Measurements from ENCODE around the gene VCPKMT.

VCPKMT gene

GRCh38 chr14:50072395-50072794 is 44.0 kb downstream of the VCPKMT start:
- no CpG with 5 or more reads among the region's 1 CpG for WGBS, 2 donors (ENCODE audit: extremely low coverage in 2 of 2, insufficient read length in 2 of 2, insufficient replicate concordance in 1 of 2)

GRCh38 chr14:50070840-50071548 is 45.4 kb downstream of the VCPKMT start:
- H3K4ac ChIP-seq (ENCODE audit: low read length): no peak overlapping the region
- H3K4me1 ChIP-seq (ENCODE audit: control insufficient read depth in 2 of 2, insufficient read depth in 1 of 2, low read depth in 1 of 2, low read length in 2 of 2): no peaks in the 10 kb centered on the region
- no peak overlapping the region for H2BK5ac ChIP-seq (ENCODE audit: low read length)
- H3K9me3 ChIP-seq (replicated peaks in 1 of 2; ENCODE audit: control insufficient read depth in 2 of 2, insufficient read depth in 1 of 2, low read depth in 1 of 2, low read length in 2 of 2): no peaks in the 10 kb centered on the region
- no peaks in the 10 kb centered on the region for H3K36me3 ChIP-seq (replicated peaks in 1 of 2; ENCODE audit: control insufficient read depth in 2 of 2, insufficient read depth in 2 of 2, low read length in 2 of 2)
- no peak overlapping the region for H3K18ac ChIP-seq (ENCODE audit: low read length)
- H3K27ac ChIP-seq (replicated peaks; ENCODE audit: low read length): no peak overlapping the region
- no peak overlapping the region for H2BK12ac ChIP-seq (ENCODE audit: low read length)
- H3K79me1 ChIP-seq (ENCODE audit: low read depth, low read length): no peaks in the 10 kb centered on the region
- H2BK15ac ChIP-seq (ENCODE audit: low read length): no peak overlapping the region
- H3K14ac ChIP-seq (ENCODE audit: low read length): no peak overlapping the region
- H3K4me3 ChIP-seq (ENCODE audit: low read length in 2 of 2): no peak overlapping the region
- H4K8ac ChIP-seq (ENCODE audit: low read depth, low read length): no peak overlapping the region
- H3K27me3 ChIP-seq (ENCODE audit: control insufficient read depth in 3 of 3, insufficient read depth in 3 of 3, low read depth in 1 of 3, low read length in 3 of 3): no peaks in the 10 kb centered on the region
- no peak overlapping the region for H2AK5ac ChIP-seq (ENCODE audit: low read depth, low read length)
- no peak overlapping the region for H2BK120ac ChIP-seq (ENCODE audit: low read depth, low read length)
- no peak overlapping the region for H4K91ac ChIP-seq (ENCODE audit: low read depth, low read length, poor library complexity)
- H3K4me2 ChIP-seq (ENCODE audit: insufficient read depth, low read length, poor library complexity, severe bottlenecking): no peak overlapping the region
- DNase-seq (ENCODE audit: low spot score): no peak
- no peak overlapping the region for H3K9ac ChIP-seq (ENCODE audit: low read depth, low read length, poor library complexity)
- no CpG with 5 or more reads among the region's 13 CpGs for WGBS, 2 donors (ENCODE audit: extremely low coverage in 2 of 2, insufficient read length in 2 of 2, insufficient replicate concordance in 1 of 2)
- no peak overlapping the region for H3K23ac ChIP-seq (ENCODE audit: low read depth, low read length, poor library complexity)
- no peak overlapping the region for H2AFZ ChIP-seq (ENCODE audit: low read length)

More at GRCh38 chr14:50072395-50072794, 44.0 kb downstream of the VCPKMT start:
- H2BK15ac ChIP-seq (ENCODE audit: low read length): no peak overlapping the region
- no peak overlapping the region for H3K18ac ChIP-seq (ENCODE audit: low read length)
- no peak overlapping the region for H2AK5ac ChIP-seq (ENCODE audit: low read depth, low read length)
- no peak overlapping the region for H2BK12ac ChIP-seq (ENCODE audit: low read length)
- H3K4me1 ChIP-seq (ENCODE audit: control insufficient read depth in 2 of 2, insufficient read depth in 1 of 2, low read depth in 1 of 2, low read length in 2 of 2): no peaks in the 10 kb centered on the region
- no peaks in the 10 kb centered on the region for H3K79me1 ChIP-seq (ENCODE audit: low read depth, low read length)
- H3K23ac ChIP-seq (ENCODE audit: low read depth, low read length, poor library complexity): no peak overlapping the region
- H4K8ac ChIP-seq (ENCODE audit: low read depth, low read length): no peak overlapping the region
- no peak overlapping the region for H4K91ac ChIP-seq (ENCODE audit: low read depth, low read length, poor library complexity)
- DNase-seq (ENCODE audit: low spot score): no peak
- H3K4me3 ChIP-seq (ENCODE audit: low read length in 2 of 2): no peak overlapping the region
- H3K14ac ChIP-seq (ENCODE audit: low read length): no peak overlapping the region
- H3K27me3 ChIP-seq (ENCODE audit: control insufficient read depth in 3 of 3, insufficient read depth in 3 of 3, low read depth in 1 of 3, low read length in 3 of 3): no peaks in the 10 kb centered on the region
- no peak overlapping the region for H2BK120ac ChIP-seq (ENCODE audit: low read depth, low read length)
- H3K27ac ChIP-seq (replicated peaks; ENCODE audit: low read length): no peak overlapping the region
- no peak overlapping the region for H2BK5ac ChIP-seq (ENCODE audit: low read length)
- no peaks in the 10 kb centered on the region for H3K36me3 ChIP-seq (replicated peaks in 1 of 2; ENCODE audit: control insufficient read depth in 2 of 2, insufficient read depth in 2 of 2, low read length in 2 of 2)
- no peak overlapping the region for H3K4ac ChIP-seq (ENCODE audit: low read length)
- no peak overlapping the region for H2AFZ ChIP-seq (ENCODE audit: low read length)
- no peak overlapping the region for H3K4me2 ChIP-seq (ENCODE audit: insufficient read depth, low read length, poor library complexity, severe bottlenecking)
- no peak overlapping the region for H3K9ac ChIP-seq (ENCODE audit: low read depth, low read length, poor library complexity)
- H3K9me3 ChIP-seq (replicated peaks in 1 of 2; ENCODE audit: control insufficient read depth in 2 of 2, insufficient read depth in 1 of 2, low read depth in 1 of 2, low read length in 2 of 2): no peaks in the 10 kb centered on the region

GRCh38 chr14:50070230-50070629 is 46.1 kb downstream of the VCPKMT start:
- Histone ChIP-seq H2BK12ac (ENCODE audit: low read length) (no peak overlapping the region), H3K36me3 (replicated peaks in 1 of 2; ENCODE audit: control insufficient read depth in 2 of 2, insufficient read depth in 2 of 2, low read length in 2 of 2) (no peaks in the 10 kb centered on the region), H3K14ac (ENCODE audit: low read length) (no peak overlapping the region), H3K79me1 (ENCODE audit: low read depth, low read length) (no peaks in the 10 kb centered on the region), H4K8ac (ENCODE audit: low read depth, low read length) (no peak overlapping the region), H3K27me3 (ENCODE audit: control insufficient read depth in 3 of 3, insufficient read depth in 3 of 3, low read depth in 1 of 3, low read length in 3 of 3) (no peaks in the 10 kb centered on the region), H3K4ac (ENCODE audit: low read length) (no peak overlapping the region), H3K4me2 (ENCODE audit: insufficient read depth, low read length, poor library complexity, severe bottlenecking) (no peak overlapping the region), H2BK15ac (ENCODE audit: low read length) (no peak overlapping the region), H2BK120ac (ENCODE audit: low read depth, low read length) (no peak overlapping the region), H3K18ac (ENCODE audit: low read length) (no peak overlapping the region), H3K9me3 (replicated peaks in 1 of 2; ENCODE audit: control insufficient read depth in 2 of 2, insufficient read depth in 1 of 2, low read depth in 1 of 2, low read length in 2 of 2) (no peaks in the 10 kb centered on the region), H3K27ac (replicated peaks; ENCODE audit: low read length) (no peak overlapping the region), H2AK5ac (ENCODE audit: low read depth, low read length) (no peak overlapping the region), H3K4me3 (ENCODE audit: low read length in 2 of 2) (no peak overlapping the region), H3K9ac (ENCODE audit: low read depth, low read length, poor library complexity) (no peak overlapping the region), H2AFZ (ENCODE audit: low read length) (no peak overlapping the region), H3K4me1 (ENCODE audit: control insufficient read depth in 2 of 2, insufficient read depth in 1 of 2, low read depth in 1 of 2, low read length in 2 of 2) (no peaks in the 10 kb centered on the region), H2BK5ac (ENCODE audit: low read length) (no peak overlapping the region), H3K23ac (ENCODE audit: low read depth, low read length, poor library complexity) (no peak overlapping the region), H4K91ac (ENCODE audit: low read depth, low read length, poor library complexity) (no peak overlapping the region)
- DNase-seq (ENCODE audit: low spot score): no peak
- no CpG with 5 or more reads among the region's 3 CpGs for WGBS, 2 donors (ENCODE audit: extremely low coverage in 2 of 2, insufficient read length in 2 of 2, insufficient replicate concordance in 1 of 2)

GRCh38 chr14:50069325-50069724 is 47.0 kb downstream of the VCPKMT start:
- Histone ChIP-seq H3K4me2 (ENCODE audit: insufficient read depth, low read length, poor library complexity, severe bottlenecking) (no peak overlapping the region), H2AK5ac (ENCODE audit: low read depth, low read length) (no peak overlapping the region), H3K27me3 (ENCODE audit: control insufficient read depth in 3 of 3, insufficient read depth in 3 of 3, low read depth in 1 of 3, low read length in 3 of 3) (no peaks in the 10 kb centered on the region), H3K27ac (replicated peaks; ENCODE audit: low read length) (no peak overlapping the region), H2BK5ac (ENCODE audit: low read length) (no peak overlapping the region), H2AFZ (ENCODE audit: low read length) (no peak overlapping the region), H3K14ac (ENCODE audit: low read length) (no peak overlapping the region), H2BK15ac (ENCODE audit: low read length) (no peak overlapping the region), H3K4me3 (ENCODE audit: low read length in 2 of 2) (no peak overlapping the region), H3K9ac (ENCODE audit: low read depth, low read length, poor library complexity) (no peak overlapping the region), H3K4ac (ENCODE audit: low read length) (no peak overlapping the region), H3K79me1 (ENCODE audit: low read depth, low read length) (no peaks in the 10 kb centered on the region), H4K91ac (ENCODE audit: low read depth, low read length, poor library complexity) (no peak overlapping the region), H3K36me3 (replicated peaks in 1 of 2; ENCODE audit: control insufficient read depth in 2 of 2, insufficient read depth in 2 of 2, low read length in 2 of 2) (no peaks in the 10 kb centered on the region), H4K8ac (ENCODE audit: low read depth, low read length) (no peak overlapping the region), H3K23ac (ENCODE audit: low read depth, low read length, poor library complexity) (no peak overlapping the region), H2BK120ac (ENCODE audit: low read depth, low read length) (no peak overlapping the region), H3K18ac (ENCODE audit: low read length) (no peak overlapping the region), H3K4me1 (ENCODE audit: control insufficient read depth in 2 of 2, insufficient read depth in 1 of 2, low read depth in 1 of 2, low read length in 2 of 2) (no peaks in the 10 kb centered on the region), H2BK12ac (ENCODE audit: low read length) (no peak overlapping the region), H3K9me3 (replicated peaks in 1 of 2; ENCODE audit: control insufficient read depth in 2 of 2, insufficient read depth in 1 of 2, low read depth in 1 of 2, low read length in 2 of 2) (no peaks in the 10 kb centered on the region)
- WGBS, 2 donors (ENCODE audit: extremely low coverage in 2 of 2, insufficient read length in 2 of 2, insufficient replicate concordance in 1 of 2): no CpG with 5 or more reads among the region's 2 CpGs
- DNase-seq (ENCODE audit: low spot score): no peak
